ENCODE data around the gene KLHL18.
"Not testable (repeated sequence)": the region's sequence is repeated elsewhere in the genome, so short reads cannot be mapped to it uniquely, and the experiment has no call there.

The KLHL18 gene

GRCh38 chr3:47282424-47283192, at the start of gene KLHL18, which contains the start of gene KIF9:
Gene KLHL18 (plus strand): TSS chr3:47282944. CDS start chr3:47282966, 22 bp downstream.
Gene KIF9 (minus strand): TSS chr3:47282799. CDS start chr3:47277374, 5,425 bp downstream.
- peak; percentile 97 for DNase-seq (ENCODE audit: low spot score)

GRCh38 chr3:47238017-47238416, 44.7 kb upstream of the KLHL18 start:
- no peak for DNase-seq (ENCODE audit: low spot score)

GRCh38 chr3:47239929-47240328, 42.8 kb upstream of the KLHL18 start:
- DNase-seq (ENCODE audit: low spot score) = no peak

- no peak for DNase-seq (ENCODE audit: low spot score)
These were observed 39.2 kb upstream of the KLHL18 start for GRCh38 chr3:47243419-47244147.

GRCh38 chr3:47244531-47245100, 38.1 kb upstream of the KLHL18 start:
- DNase-seq (ENCODE audit: low spot score) = no peak

GRCh38 chr3:47245271-47245670, 37.5 kb upstream of the KLHL18 start:
- no peak for DNase-seq (ENCODE audit: low spot score)

- DNase-seq (ENCODE audit: low spot score) = no peak
These were observed 35.3 kb upstream of the KLHL18 start for GRCh38 chr3:47247131-47248064.

GRCh38 chr3:47250309-47251060, 32.3 kb upstream of the KLHL18 start:
- DNase-seq (ENCODE audit: low spot score) = no peak

GRCh38 chr3:47251085-47251484, 31.7 kb upstream of the KLHL18 start:
- not testable (repeated sequence) for DNase-seq (ENCODE audit: low spot score)

GRCh38 chr3:47251689-47252088, 31.1 kb upstream of the KLHL18 start:
- no peak for DNase-seq (ENCODE audit: low spot score)

- not testable (repeated sequence) for DNase-seq (ENCODE audit: low spot score)
These were observed 26.4 kb upstream of the KLHL18 start for GRCh38 chr3:47256331-47256730.

GRCh38 chr3:47259114-47259513, 23.6 kb upstream of the KLHL18 start:
- DNase-seq (ENCODE audit: low spot score) = no peak

GRCh38 chr3:47260605-47261004, 22.1 kb upstream of the KLHL18 start:
- DNase-seq (ENCODE audit: low spot score) = no peak

GRCh38 chr3:47261301-47261700, 21.4 kb upstream of the KLHL18 start:
- DNase-seq (ENCODE audit: low spot score) = no peak

- DNase-seq (ENCODE audit: low spot score) = no peak
These were observed 17.7 kb upstream of the KLHL18 start for GRCh38 chr3:47265008-47265407.

- no peak for DNase-seq (ENCODE audit: low spot score)
These were observed 16.9 kb upstream of the KLHL18 start for GRCh38 chr3:47265725-47266428.

GRCh38 chr3:47266709-47267489, 15.8 kb upstream of the KLHL18 start:
- DNase-seq (ENCODE audit: low spot score) = peak; percentile 22

GRCh38 chr3:47267490-47267824, 15.3 kb upstream of the KLHL18 start:
- DNase-seq (ENCODE audit: low spot score) = no peak

- no peak for DNase-seq (ENCODE audit: low spot score)
These were observed 12.2 kb upstream of the KLHL18 start for GRCh38 chr3:47270526-47270925.

- DNase-seq (ENCODE audit: low spot score) = no peak
These were observed 9.2 kb upstream of the KLHL18 start for GRCh38 chr3:47273564-47273963.
